HG02588 (cell line): Measurements from ENCODE around the gene SRP72.

Experiments
- ATAC-seq: cut with Tn5 transposase; IDR thresholded peaks from one replicate; pipeline ENCODE4 v1.9.1; 2021; ENCODE audit warnings: mild to moderate bottlenecking, moderate library complexity; ENCODE audit not compliant: unreplicated experiment

SRP72 gene

GRCh38 chr4:56544573-56545131 lies 77.2 kb downstream of the SRP72 start:
- ATAC-seq: peak; percentile 96

- ATAC-seq: no peak
Observed at GRCh38 chr4:56550642-56551041, 83.2 kb downstream of the SRP72 start.

GRCh38 chr4:56551516-56551915 lies 84.1 kb downstream of the SRP72 start:
- no peak for ATAC-seq

- ATAC-seq: no peak
Observed at GRCh38 chr4:56552273-56552672, 84.9 kb downstream of the SRP72 start.
